Activated CD4-positive, alpha-beta T cell treated with anti-CD3 and anti-CD28 coated beads, Interleukin-2, amount 50 U/mL, for 4 hours (primary cell): ENCODE data around the gene SELENOO.

ENCODE experiments used
- DNase-seq, 2 experiments: peaks; one replicate each; pipeline ENCODE4 v3.0.0-alpha.2; 2020

SELENOO gene

DNA sequence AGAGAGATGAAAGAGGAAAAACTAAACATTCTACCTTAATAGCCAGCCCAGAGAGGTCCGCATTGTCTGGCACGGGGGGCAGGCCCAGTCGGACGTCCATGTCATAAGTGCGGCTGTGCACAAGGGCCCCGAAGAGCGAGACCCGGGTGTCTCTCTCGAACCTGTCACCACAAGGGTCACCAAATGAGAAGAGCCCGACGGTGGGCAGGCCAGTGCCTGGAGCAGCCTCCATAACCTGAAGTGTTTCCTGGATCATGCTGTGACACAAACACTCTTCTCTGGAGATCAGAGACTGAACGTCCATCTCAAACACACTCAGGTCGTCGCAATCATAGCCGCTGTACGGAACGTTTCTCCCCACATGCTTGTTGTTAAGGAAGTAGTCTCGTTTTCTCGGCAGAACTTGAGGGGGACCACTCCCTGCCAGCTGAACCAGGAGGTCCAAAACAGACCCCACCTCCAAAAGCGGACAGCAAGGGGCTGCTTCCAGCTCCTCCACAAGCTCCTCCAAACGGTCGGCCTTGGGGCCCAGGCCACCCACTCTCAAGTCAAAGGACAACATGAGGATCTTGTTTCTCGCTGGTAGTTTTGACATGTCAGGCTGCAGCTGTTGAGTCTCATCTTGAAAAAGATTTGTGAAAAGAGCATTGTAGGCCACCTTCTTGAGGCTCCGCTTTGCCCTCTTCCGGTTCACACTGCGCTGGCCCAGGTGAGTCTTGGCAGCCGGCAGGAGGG, 43.0 kb downstream of the SELENOO start:
- DNase-seq = no peak

DNA sequence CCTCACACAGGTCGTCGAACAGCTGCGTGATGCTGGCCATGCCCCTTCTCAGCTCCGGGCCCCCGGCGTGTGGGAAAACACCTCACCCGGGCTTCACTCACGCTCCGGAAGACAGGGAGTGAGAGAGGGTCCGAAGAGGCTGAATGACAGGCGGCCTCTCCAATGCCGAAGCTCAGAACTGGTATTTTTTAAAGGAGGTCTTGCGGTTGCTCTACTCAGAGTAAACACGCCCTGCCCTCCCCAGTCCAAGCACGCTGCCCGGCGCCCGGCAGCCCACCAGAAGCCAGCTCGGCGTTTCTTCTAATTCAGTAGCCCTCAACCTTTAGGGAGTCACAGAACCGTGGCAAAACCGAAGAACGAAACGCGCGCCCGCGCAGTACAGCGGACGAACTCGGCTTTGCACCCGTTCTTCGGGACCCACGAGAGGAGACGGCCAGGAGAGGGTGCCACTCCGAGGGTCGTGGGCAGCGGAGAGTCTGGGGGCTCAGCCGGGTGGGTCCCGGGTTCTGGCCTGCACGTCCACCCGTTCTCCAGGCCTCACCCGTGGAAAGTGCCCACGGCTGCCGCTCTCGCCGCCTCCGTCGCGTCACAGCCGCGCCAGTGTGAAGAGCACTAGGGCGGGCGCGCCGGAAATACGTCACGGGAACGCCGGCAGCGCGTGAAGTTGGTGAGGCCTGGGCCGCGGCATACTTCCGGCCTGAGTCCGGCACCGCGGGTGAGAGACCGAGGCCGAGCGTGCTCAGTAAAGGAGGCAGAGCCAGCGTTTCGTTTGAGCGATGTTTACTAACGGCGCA, 43.8 kb downstream of the SELENOO start, which contains the start of gene TUBGCP6:
TSS of gene TUBGCP6 (minus strand) at position 604 of the 794 bp plus-strand sequence. CDS start at position 40, 564 bp downstream.
- DNase-seq = peak; percentile 87 to 89

DNA sequence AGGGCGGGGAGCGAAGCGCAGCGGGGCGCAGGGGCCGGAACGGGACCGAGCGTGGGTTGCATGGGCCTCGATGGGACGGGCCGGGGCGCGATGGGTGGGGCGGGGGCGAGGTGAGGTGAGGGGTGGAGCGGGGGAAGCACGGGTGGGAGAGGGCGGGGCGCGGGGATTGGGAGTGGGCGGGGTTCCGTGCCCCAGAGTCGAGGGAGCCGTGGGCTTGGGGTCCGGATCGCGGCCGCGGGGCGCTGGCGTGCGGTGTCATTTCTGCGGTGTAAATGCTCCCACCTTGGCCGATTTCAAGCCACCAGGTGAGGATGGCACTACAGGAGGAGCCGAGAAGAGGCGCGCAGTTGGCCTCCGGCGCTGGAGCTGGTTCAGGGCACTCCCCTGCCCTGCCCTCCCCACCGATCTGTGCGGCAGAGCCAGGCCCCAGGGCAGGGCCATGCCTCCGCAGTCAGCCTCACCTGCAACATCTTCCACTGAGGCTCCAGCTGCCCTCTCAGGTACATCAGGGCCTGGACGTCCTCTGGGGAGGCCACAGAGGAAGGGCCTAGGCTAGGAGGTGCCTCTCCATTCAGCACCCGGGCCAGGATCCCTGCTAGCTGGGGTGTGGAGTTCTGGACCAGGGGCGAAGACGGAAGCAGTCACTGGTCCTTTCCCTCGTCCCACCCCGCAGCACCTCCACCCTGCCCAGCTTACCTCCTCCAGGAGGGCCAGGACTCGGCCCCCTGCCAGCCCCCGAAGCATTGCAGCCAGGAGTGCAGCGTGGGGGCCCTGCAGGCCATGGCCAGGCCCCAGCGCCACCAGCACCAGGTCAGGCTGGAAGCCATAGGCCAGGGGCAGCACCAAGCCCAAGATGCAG, 44.6 kb downstream of the SELENOO start:
- peak; percentile 76 to 81 for DNase-seq

DNA sequence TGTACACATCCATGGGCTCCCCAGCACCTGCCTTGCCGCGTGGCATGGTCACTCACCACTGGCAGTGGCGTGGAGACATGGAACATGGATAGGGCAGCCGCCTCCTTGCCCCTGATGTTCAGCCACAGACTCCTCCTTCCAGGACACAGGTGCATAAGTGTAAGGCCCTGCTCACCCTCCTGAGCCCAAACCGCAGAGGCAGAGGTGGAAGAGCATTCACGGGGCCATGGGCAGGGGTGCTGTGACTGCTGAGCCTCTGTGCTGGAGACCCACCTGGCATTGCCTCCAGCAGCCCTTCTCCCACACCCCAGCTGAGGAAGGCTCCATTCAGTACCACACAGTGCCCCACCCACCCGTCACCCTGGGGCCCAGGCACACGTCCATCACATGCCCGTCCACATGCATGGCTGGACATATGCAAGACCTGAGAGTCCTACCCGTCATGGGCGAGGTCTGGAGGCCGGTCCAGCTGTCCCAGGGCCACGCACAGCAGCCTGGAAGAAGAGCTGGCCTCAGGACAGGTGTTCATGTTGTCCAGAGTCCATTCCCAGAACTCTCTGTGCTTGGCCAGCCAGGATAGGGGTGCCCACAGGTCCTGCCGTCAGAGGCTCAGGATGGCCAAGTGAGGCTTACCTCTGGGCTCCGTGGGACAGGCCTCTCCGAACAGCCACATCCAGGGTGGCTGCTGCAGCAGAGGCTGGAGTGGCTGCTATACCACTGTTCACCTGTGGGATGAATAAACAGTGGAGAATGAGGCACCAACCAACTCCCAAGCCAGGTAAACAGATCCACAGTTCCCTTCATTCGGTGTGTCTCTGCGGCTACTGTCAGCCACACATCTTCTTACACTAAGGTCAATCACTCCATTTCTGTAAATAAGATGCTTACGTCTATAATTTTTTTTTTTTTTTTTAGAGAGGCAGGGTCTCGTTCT, 45.7 kb downstream of the SELENOO start:
- DNase-seq = no peak

DNA sequence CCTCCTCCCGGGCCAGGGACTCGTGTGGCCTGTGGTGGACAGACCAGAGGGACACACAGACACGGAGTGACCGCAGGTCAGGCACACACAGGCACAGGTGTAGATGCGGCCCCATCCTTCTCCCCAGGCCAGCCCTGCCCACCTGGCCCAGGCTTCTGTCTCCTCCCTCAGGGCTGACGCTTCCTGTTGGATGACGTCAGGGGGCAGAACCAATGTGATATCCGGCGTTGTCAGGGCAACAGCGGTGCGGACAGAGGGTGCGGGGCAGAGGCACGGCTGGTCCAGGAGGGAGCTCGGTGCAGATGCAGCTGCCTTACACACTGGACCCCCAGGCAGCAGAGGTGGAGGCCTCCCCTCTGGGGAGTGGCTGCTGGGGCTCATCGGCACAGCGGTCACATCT, 46.9 kb downstream of the SELENOO start:
- DNase-seq = no peak

DNA sequence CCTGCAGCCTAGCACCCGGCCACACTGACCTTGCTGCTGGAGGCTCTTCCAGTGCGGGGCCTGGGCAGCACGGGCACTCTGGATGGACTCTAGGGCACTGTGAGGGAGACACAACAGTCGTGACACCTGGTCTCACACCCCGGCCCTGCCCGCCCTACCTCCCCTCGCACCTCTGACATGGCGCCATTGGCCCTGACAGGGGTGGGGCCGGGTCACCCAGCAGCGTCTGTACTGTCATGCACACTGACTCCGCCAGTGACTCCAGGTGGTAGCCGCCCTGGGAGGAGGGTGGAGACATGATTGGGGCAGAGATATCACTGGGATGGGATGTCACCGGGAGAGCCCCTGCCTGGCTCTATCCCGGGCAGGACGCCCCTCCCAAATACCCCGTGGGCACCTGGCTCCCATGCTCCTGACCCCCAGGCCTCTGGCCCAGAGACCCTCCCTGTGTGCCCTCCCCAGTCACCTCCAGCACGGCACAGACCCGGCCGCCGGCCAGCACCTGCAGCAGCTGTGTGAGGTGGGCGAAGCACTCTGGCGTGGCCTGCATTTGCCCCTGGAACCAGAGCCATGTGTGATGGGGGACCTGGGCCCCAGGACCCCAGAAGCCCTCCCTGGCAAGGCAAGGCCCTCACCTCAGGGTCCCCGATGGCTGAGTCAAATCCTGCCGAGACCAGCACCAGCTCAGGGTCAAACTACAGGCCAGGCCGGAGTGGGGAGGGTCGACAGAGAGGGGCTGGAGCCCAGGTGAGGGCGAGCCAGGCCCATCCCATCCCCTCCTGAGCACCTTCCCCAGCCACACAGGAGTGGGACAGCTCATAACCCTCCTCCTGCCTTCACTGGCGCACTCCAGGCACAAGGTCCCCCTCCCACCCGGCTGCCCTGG, 47.6 kb downstream of the SELENOO start:
- DNase-seq = no peak

DNA sequence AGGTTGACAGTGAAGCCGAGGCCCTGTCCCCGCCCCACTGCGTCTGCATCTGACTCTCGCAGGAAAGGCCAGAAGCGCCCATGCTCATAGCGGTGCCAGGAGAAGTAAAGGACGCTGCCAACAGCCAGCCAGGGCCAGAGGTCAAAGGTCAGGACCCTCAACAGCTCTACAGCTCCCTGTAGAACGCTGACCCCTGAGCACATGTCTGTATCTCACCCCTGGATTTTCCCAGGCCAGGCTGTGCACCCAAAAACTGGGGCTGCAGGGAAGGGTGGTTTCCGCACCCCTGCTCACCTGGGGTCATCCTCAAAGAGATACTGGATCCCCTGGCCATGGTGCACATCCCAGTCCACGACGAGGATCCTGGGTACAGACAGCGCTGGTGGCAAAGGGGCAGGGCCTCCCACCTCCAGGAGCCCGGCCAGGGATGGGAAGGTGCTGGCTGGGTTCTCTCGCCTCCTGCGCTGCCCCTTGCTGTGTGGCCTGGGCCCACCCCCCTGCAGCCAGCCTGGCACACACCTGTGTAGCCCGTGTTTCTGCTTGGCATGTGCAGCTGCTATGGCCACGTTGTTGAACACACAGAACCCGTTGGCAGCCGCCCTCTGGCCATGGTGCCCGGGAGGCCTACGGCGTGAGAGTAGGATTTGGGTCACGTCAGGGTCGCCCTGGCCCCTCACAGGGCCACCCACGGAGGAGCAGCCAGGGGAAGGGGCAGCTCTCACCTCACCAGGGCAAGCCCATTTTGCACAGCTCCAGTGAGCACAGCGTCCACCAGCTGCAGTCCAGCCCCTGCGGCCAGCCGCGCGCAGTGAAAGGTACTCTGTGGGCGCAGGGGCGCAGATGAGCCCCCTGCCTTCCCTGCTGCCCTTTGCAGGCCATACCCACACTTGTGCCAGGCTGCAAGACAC, 48.8 kb downstream of the SELENOO start:
- no peak for DNase-seq

DNA sequence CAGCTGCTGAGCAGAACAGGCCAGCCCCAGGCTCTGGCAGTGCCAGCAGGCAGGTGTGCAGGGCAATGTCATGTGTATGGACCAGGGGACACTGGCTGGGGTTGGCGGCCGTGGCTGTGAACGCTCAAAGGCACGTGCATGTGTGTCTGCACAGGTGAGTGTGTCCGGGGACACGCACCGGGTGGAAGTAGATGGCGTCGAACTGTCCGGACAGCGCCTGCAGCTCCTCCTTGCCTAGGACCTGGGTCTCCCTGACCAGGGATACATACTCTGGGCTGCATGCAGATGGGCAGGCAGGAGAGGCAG, 49.4 kb downstream of the SELENOO start:
- no peak for DNase-seq

DNA sequence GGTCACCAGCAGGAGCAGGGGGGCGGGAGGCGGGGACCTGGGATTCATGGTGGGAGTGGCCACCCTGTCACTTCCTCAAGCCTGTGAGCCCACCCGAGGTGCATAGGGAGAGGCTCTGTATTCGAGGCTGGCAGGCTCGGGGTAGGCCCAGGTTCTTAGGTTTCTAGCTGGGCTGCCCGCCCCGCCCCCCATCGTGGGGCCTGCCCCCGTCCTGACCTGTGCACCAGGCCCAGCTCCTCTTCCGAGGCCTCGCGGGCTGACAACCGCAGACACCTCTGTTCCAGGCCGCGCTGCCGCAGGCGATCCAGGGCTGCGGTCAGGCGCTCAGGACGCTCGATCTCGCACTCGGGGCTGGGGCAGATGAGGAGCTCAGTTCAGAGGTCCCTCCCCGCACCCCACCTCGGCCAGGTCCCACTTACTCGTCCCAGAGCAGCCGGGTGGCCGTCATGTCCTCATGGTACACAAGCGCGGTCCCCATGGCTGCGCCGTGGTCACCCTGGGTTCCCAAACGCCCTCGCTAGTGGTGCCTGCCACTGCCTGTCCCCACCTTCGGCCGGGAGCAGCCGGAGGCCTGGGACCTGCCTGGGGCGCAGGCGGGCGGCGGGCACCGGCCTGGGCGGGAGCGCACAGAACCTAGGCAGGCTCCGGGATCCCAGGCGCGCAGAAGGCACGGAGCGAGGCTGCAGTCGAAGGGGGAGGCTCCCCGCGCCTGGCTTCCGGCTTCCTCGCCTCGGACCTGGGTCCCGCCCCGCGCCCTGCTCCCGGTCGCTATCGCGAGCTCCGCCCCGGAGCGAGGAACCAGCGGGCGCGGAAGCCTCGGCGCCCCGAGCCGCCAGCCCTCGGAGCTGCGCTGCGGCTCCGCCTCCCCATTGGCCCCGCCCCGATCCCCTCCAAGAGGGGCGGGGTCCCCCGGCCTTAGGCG, 50.0 kb downstream of the SELENOO start, which contains the start of gene HDAC10:
TSS of gene HDAC10 (minus strand) at position 711 of the 922 bp plus-strand sequence. CDS start at position 478, 233 bp downstream.
- DNase-seq = peak; percentile 65 to 66

DNA sequence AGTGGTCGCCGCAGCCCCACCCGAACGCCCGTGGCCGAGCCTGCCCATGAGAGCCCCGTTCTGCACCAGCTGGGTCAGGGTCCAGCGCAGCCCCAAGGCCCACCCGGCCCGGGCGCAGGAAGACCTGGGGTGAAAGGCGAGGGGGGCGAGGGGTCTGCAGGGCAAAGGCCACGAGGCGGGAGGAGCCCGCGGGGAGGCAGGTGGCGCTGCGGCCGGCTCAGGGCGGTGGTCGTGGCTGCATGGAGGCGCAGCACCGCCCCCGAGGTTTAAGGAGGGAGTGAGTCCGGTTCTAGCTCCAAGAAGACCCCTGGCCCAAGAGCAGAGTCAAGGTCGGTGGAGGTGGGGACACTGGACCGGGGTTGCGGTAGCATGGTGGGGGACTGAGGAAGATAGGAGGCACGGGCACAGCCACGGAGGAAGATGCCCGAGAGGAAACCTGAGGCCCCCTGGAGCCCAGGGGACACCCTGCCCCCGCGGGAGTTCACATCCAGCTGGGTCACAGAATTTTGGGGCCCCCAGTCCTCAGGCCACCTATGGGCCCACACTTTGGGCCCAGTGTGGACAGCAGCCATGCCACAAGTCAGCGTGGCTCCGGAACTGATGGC, 50.8 kb downstream of the SELENOO start:
- no peak for DNase-seq

DNA sequence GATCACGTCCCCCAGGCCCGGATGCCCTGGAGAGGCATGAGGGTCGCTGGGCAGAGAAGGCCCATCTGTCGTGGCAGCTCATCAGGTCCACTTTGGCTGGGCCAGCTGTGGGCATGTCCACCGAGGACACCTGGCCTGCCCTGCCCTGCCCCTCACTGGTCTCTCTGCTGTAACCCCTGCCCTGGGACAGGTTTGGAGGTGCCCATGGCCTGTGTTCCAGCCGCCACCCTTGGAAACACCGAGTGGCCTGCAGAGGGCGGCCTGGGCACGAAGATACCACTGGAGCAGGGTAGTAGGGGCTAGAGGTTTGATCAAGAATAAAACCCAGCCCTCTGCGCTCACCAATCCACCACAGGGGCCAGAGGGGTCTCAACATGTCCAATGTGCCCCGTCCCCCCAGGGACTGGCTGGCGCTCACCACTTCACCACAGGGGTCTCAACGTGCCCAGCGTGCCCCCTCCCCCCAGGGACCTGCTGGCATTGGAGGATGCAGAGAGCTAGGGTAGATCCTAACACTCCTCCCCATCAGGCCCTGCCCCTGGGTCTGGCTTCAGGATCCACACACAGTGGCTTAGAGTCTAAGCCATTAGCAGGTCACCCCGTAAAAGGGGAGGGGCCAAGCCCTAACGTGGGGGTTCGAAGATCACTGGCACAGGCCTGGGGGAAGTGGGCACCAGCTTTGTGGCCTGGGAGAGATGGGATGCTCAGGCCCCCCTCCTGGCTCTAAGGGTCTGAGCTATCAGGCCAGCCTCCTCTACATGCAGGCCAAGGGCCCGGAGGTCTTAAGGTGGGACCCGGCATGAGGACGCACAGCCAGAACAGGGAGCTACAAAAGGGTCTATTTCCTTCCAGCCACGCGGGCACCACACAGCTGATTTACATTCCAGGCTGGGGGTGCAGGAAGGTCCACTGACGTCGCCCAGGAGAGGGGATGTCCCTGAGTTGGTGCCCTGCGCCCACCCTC, 51.6 kb downstream of the SELENOO start:
- DNase-seq = peak; percentile 68

DNA sequence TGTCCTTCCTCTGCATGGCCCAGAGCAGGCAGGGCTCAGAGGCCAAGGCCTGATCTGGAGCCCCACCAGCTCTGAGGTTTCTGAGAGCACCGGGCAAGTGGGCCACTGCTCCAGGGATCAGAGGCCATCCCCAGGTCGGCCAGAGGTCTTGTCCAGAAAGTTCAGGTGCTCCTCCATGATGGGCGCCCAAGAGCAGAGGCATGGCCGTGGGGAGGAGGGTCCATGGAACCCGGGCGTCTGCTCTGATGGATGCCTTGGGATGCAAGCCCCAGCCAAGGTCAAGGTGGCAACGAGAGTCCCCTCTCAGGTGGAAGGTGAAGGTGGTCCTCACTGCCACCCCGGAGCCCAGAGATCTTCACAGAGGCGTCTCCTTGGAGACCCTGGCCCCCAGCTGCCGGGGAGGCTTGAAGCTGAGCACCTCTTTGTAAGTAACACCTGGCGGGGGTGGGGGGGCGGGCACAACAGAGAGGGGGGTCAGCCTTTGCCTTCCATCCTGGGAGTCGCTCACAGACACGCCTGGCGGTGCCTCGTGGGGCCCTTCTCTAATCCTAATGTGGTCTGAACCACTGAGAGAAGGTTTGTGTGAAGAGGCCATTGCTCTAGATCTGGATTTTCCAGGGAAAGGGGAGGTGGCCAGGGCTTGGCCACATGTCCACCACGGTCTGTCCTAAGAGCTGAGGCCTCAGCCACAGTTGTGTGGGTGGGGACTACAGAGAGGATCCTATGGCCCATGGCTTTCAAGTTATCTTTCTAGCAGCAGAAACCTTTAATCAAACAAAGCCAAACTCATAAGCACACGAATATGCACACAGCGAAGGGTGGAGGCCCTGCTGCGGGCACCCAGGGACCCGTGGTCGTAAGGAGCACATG, 52.5 kb downstream of the SELENOO start:
- DNase-seq = no peak

DNA sequence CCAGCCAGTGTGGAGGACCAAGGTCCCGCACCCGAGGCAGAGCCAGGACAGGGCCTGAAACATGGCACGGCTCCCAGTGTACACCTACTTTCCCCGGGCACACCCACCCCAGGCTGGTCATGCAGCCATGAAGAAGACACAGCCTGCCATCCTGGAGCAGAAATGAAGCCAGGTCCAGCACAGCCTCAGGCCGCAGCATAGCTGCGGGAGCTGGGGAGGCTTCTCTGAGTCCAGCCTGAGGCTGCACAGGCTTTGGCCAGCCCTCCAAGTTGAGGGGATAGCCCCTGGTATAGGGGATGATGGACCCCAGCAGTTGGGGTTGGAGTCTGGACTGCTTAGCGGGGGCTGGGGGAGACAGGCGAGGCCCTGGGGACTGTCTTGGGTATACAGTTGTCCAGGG, 53.1 kb downstream of the SELENOO start:
- no peak for DNase-seq

DNA sequence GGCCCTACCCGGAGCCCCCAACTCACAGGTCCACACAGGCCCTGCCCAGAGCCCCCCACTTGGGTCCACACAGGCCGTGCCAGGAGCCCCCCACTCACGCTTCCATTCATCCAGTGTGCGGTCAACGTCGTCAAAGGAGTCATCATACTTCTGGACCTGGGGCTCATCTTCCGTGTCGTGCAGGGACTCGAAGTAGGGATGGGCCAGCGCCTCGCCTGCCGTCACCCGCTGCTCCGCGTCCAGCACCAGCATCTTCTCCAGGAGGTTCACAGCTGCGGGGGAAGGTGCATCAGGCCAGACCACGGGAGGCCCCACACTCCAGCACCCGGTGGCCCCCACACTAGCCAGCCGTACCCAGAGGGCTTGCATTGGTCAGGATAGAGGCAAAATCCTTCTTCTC, 54.3 kb downstream of the SELENOO start:
- DNase-seq = no peak

DNA sequence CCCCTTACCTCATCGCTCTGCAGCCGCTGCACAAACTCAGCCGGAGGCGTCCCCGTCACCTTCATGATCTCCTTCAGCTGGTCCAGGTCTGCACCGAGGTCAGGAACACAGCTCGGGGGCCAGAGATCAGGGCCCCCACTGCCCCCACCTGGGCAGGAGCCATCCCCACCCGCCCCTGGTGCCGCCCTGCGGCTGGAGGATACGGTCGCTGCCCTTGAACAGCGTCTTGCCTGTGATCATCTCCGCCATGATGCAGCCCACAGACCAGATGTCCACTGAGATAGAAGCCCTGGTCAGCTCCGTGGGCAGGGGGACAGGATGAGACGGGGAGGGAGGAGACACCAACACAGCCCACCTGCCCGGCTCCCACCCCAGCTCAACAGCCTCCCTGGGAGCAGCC, 54.8 kb downstream of the SELENOO start:
- DNase-seq = no peak

DNA sequence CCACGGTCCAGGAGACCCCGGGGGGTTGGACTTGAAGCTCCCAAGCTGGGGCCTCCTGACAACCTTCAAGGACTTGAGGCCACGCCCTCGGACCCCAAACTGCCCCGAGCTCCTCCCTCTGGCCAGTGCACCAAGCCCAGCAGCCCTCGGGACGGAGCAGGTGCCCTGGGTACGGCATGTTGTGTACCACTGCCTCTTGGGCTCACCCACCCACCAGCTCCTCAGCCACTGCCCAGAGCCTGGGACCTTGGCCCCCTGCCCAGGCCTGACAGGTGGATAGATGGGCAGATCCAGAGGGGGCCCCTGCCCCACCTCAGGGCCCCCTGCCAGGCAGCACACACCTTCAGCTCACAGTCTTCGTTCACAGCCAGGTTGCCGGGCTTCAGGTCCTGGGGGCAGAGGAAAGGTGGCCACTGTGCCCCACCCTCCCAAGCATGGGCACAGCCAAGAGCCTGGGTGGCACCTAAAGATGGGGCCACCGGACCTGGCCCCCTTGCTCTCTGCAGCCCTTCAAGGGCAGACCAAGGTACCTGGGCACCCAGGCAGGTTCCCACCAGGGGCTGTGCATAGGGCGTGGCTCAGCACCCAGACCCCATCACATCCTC, 55.5 kb downstream of the SELENOO start:
- no peak for DNase-seq
